Ovary (tissue), 9 donors: ENCODE results near the gene FAM107A. TPM values are rescaled to one million over a fixed set of nuclear protein-coding genes. Genes with fewer than 3 reads are reported as not detected.

Experiments used
- DNase-seq, 5 donors: peaks; one replicate each; pipeline ENCODE4 v3.0.0-alpha.2; 2019 to 2020
- H3K27ac ChIP-seq, 2 donors: fragments of 200-600 bp; one replicate each; pipeline versions ENCODE4 v1.5.1 to v1.8.0; 2019 to 2022
- H3K27me3 ChIP-seq: fragments of 200-600 bp; one replicate; pipeline ENCODE4 v1.8.0; 2022
- H3K36me3 ChIP-seq: fragments of 200-600 bp; sonication (generic); one replicate; pipeline ENCODE4 v1.5.1; 2019
- H3K4me1 ChIP-seq: one replicate; pipeline ENCODE4 v1.8.1; 2013; ENCODE audit warnings: mild to moderate bottlenecking, moderate library complexity; ENCODE audit not compliant: insufficient read depth
- H3K4me3 ChIP-seq: fragments of 200-600 bp; sonication (generic); one replicate; pipeline ENCODE4 v1.5.1; 2017
- H3K9me3 ChIP-seq, 2 donors: fragments of 200-600 bp in 1 of 2; sonication (generic) in 1 of 2; one replicate each; pipeline versions ENCODE4 v1.5.1 to v1.8.1; 2013 to 2019; ENCODE audit warnings: mild to moderate bottlenecking in 1 of 2, moderate library complexity in 1 of 2
- EP300 ChIP-seq: sonication (generic); formaldehyde crosslinking; IDR thresholded peaks from one replicate; pipeline ENCODE4 v1.6.1; 2017; ENCODE audit warnings: antibody characterized with exemption
- POLR2A ChIP-seq: fragments of 450-650 bp; IDR thresholded peaks from one replicate; pipeline ENCODE4 v1.6.1; 2017; ENCODE audit warnings: antibody characterized with exemption, mild to moderate bottlenecking, moderate library complexity
- WGBS, 3 donors: extraction: QIAGEN DNeasy Blood & Tissue Kit in 1 of 3; methylation state at CpG; one replicate each; pipeline versions ENCODE4 v1.1.5 to v1.1.7; 2013 to 2017; 5-methylcytosine and 5-hydroxymethylcytosine counted together
- intact Hi-C, 4 donors: fragments of 100-400 bp; cut with DNase I; formaldehyde crosslinking; loops; one replicate each; pipeline versions ENCODE4 v1.11.0 to v1.15.1; 2022 to 2023
- polyA plus RNA-seq, 2 donors: library from polyadenylated mRNA; stranded (reverse); fragments of 200-250 nt in 1 of 2; fragments of 350-450 nt in 1 of 2; fragmentation: Illumina TruSeq in 1 of 2; extraction: RNeasy Lipid Tissue Mini Kit (QIAGEN cat#74804) in 1 of 2; gene quantifications; one replicate each; pipeline ENCODE4 v1.2.3, GENCODE V29; 2013 to 2014
- total RNA-seq, 7 donors: library from RNA; depleted of rRNA in 2 of 7; stranded (reverse); fragments of >200 nt in 2 of 7; fragmentation: NEBNext Ultra II Directional in 3 of 7; extraction: Animal tissue kit (Norgen Biotek cat#: 25700) in 3 of 7; gene quantifications; one replicate each; pipeline versions ENCODE4 v1.1.0 to v1.2.4, GENCODE V29; 2016 to 2023
- TF ChIP-seq, protein P1 (sequence below), 3 donors: fragments of 450-650 bp in 2 of 3; fragments of 200-600 bp in 1 of 3; IDR thresholded peaks; one replicate each; pipeline versions ENCODE4 v1.5.1 to v1.8.0; 2016 to 2022; ENCODE audit warnings: antibody characterized with exemption in 3 of 3, mild to moderate bottlenecking in 1 of 3
- donor health status: DM: no; HTN: no; CAD: no; lungs with moderate emphysema.
- donor health status: DM: no; HTN: no; CAD: no.
- donor health status: Bipolar disorder and iron deficiency.
- donor health status: DM: yes; HTN: yes; CAD: no.
- donor health status: DM: no; HTN: no; CAD: no.
- donor health status: DM: yes; HTN: yes; CAD: no.

The FAM107A gene
- total and polyA plus RNA-seq, 9 donors, result 2.7 to 47.3 (median 14.4) TPM

DNA sequence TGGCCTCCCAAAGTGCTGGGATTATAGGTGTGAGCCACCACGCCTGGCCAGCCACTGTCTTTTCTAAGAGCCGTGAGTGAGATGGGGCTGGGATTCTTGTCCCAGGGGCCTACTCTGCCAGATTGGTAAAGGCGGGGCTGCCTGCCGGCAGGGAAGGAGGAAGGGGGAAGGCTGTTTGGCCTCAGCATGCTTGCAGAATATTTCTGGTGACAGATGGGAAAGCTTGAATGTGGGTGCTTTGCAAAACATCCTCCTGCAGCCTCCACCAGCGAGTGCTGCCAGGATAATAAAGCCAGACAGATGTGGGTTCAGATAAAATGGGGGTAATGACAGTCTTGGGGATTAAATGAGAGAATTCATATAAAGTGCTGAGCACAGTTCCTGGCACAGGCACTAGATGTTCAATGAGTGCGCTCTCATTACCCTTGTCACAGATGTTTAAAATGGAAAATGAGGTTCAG lies 20.4 kb downstream of the FAM107A start:
- DNase-seq, result no peak
- intact Hi-C loops, result no loop called here
- H3K4me1 ChIP-seq, result peaks cover 2% of the 10 kb centered on the region
- H3K9me3 ChIP-seq, result peaks cover 0 to 5% of the 10 kb centered on the region in 2 donors
- no peaks in the 10 kb centered on the region for H3K27me3 ChIP-seq
- H3K4me3 ChIP-seq, result no peak overlapping the region
- TF ChIP-seq POLR2A (no peak), EP300 (no peak)
- TF ChIP-seq, protein P1, sequence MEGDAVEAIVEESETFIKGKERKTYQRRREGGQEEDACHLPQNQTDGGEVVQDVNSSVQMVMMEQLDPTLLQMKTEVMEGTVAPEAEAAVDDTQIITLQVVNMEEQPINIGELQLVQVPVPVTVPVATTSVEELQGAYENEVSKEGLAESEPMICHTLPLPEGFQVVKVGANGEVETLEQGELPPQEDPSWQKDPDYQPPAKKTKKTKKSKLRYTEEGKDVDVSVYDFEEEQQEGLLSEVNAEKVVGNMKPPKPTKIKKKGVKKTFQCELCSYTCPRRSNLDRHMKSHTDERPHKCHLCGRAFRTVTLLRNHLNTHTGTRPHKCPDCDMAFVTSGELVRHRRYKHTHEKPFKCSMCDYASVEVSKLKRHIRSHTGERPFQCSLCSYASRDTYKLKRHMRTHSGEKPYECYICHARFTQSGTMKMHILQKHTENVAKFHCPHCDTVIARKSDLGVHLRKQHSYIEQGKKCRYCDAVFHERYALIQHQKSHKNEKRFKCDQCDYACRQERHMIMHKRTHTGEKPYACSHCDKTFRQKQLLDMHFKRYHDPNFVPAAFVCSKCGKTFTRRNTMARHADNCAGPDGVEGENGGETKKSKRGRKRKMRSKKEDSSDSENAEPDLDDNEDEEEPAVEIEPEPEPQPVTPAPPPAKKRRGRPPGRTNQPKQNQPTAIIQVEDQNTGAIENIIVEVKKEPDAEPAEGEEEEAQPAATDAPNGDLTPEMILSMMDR (IDR thresholded peaks at IDR 0.05), result no peak
- no peak overlapping the region for H3K27ac ChIP-seq
- H3K36me3 ChIP-seq, result no peaks in the 10 kb centered on the region
- 60 to 71% (median 69%) methylated on average over 6 of the region's 6 CpGs for WGBS, 3 donors

DNA sequence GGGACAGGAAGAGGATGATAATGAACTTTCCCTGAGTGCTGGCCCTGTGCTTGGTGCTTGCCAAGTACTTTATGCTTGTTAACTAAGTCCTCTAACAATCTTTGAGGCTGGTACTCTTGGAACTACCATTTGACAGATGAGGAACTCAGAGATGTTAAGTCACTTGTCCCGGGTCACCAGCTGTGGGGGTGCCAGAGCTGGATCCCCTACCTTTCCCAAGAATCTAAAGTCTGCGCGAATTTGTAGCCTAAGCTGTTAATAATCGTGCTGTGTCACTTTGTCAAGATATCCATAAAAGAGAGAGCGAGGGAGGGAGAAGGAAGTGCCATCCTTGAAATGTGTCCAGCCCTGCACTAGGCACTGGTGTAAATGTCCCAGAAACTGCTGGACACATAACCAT lies 21.2 kb downstream of the FAM107A start:
- Histone ChIP-seq H3K9me3 (peaks cover 0 to 5% of the 10 kb centered on the region in 2 donors), H3K4me3 (no peak overlapping the region), H3K27me3 (no peaks in the 10 kb centered on the region), H3K36me3 (no peaks in the 10 kb centered on the region), H3K27ac (no peak overlapping the region), H3K4me1 (peaks cover 2% of the 10 kb centered on the region)
- 92 to 95% (median 94%) methylated on average over 5 of the region's 5 CpGs for WGBS, 3 donors
- intact Hi-C loops, result no loop called here
- no peak for TF ChIP-seq EP300
- TF ChIP-seq POLR2A, result no peak
- TF ChIP-seq, protein P1 (IDR thresholded peaks at IDR 0.05), result no peak
- no peak for DNase-seq

DNA sequence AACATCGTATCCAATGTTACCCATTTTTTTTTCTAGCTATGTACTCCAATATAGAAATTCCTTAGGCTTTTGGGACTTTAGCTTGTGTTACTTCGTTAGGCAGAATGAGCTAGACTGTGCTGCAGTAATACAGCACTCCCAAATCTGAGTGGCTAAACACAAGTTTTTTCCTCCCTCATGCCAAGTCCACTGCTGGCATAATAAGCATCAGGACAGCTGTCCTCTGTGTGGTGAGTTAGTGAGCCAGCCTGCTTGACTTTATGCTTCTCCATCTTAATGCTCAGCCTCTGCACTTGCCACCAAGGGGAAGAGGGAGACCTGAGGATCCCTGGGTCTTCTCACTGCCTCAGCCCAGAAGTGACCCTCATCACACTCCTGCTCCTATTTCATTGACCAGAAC lies 22.0 kb downstream of the FAM107A start:
- DNase-seq, result no peak
- Histone ChIP-seq H3K9me3 (peaks cover 0 to 5% of the 10 kb centered on the region in 2 donors), H3K27ac (no peak overlapping the region), H3K4me1 (no peaks in the 10 kb centered on the region), H3K27me3 (no peaks in the 10 kb centered on the region), H3K36me3 (no peaks in the 10 kb centered on the region), H3K4me3 (no peak overlapping the region)
- WGBS, 3 donors, result 88 to 93% (median 90%) methylated on average over 2 of the region's 2 CpGs
- no peak for TF ChIP-seq EP300
- no peak for TF ChIP-seq POLR2A
- TF ChIP-seq, protein P1 (IDR thresholded peaks at IDR 0.05), result no peak
- intact Hi-C loops, result no loop called here

DNA sequence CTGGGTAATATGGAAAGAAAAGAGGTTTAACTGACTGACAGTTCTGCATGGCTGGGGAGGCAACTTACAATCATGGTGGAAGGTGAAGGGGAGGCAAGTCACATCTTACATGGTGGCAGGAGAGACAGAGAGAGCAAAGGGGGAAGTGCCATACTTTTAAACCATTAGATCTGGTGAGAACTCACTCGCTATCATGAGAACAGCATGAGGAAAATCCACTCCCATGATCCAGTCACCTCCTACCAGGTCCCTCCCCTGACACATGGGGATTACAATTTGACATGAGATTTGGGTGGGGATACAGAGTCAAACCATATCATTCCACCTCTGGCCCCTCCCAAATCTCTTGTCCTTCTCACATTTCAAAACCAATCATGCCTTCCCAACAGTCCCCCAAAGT lies 24.2 kb downstream of the FAM107A start:
- Histone ChIP-seq H3K4me1 (no peaks in the 10 kb centered on the region), H3K9me3 (peaks cover 0 to 5% of the 10 kb centered on the region in 2 donors), H3K27me3 (no peaks in the 10 kb centered on the region), H3K27ac (no peak overlapping the region), H3K4me3 (no peak overlapping the region), H3K36me3 (no peaks in the 10 kb centered on the region)
- TF ChIP-seq, protein P1 (IDR thresholded peaks at IDR 0.05), result no peak
- no peak for TF ChIP-seq POLR2A
- no peak for TF ChIP-seq EP300
- intact Hi-C loops, result no loop called here
- 84 to 88% (median 86%) methylated on average over 1 of the region's 1 CpG for WGBS, 3 donors
- DNase-seq, result no peak
